H1 (cell line): ENCODE results near the gene MRPL33. TPM values are rescaled to one million over a fixed set of nuclear protein-coding genes. Genes with fewer than 3 reads are reported as not detected.

Experiments used
- CTCF ChIA-PET: fragments of 300-600 bp; sonication (Branson Sonifier 250); formaldehyde crosslinking; loops from one replicate; lab custom pipeline; 2021; ENCODE audit not compliant: partially characterized antibody; lab: Charles Lee
- POLR2A ChIA-PET: fragments of 300-600 bp; sonication (Branson Sonifier 250); formaldehyde crosslinking; loops from one replicate; lab custom pipeline; 2021; ENCODE audit warnings: inconsistent platforms; ENCODE audit not compliant: partially characterized antibody; lab: Charles Lee
- DNase-seq, 2 experiments: peaks; one replicate each; pipeline versions ENCODE4 v3.0.0 to v3.0.0-alpha.2; 2010 to 2022; ENCODE audit warnings: low spot score in 2 of 2, low read depth in 1 of 2, mixed read lengths in 1 of 2
- FAIRE-seq: peaks from 2 replicates; lab custom pipeline; 2011; peaks lifted over from hg19 to GRCh38; lab: Jason Lieb, UNC
- H2AFZ ChIP-seq: 2 replicates; pipeline ENCODE4 v1.8.1; 2012; ENCODE audit warnings: low read length, inconsistent platforms
- H2AK5ac ChIP-seq: 2 replicates; pipeline ENCODE4 v1.6.1; 2013; ENCODE audit warnings: low read depth, low read length
- H2BK120ac ChIP-seq: replicated peaks from 2 replicates; pipeline ENCODE3; 2013; ENCODE audit warnings: low read depth, low read length, inconsistent platforms
- H2BK12ac ChIP-seq: 2 replicates; pipeline ENCODE4 v1.6.1; 2013; ENCODE audit warnings: low read depth, low read length
- H2BK15ac ChIP-seq: 2 replicates; pipeline ENCODE4 v1.6.1; 2013; ENCODE audit warnings: low read length
- H2BK20ac ChIP-seq: 2 replicates; pipeline ENCODE4 v1.6.1; 2013; ENCODE audit warnings: low read length
- H2BK5ac ChIP-seq: 2 replicates; pipeline ENCODE4 v1.6.1; 2013; ENCODE audit warnings: low read depth, low read length
- H3K14ac ChIP-seq: 2 replicates; pipeline ENCODE4 v1.6.1; 2013; ENCODE audit warnings: inconsistent platforms; ENCODE audit not compliant: insufficient read length
- H3K18ac ChIP-seq: 2 replicates; pipeline ENCODE4 v1.6.1; 2013; ENCODE audit warnings: low read length; ENCODE audit errors: extremely low read depth
- H3K23ac ChIP-seq: 2 replicates; pipeline ENCODE4 v1.6.1; 2013; ENCODE audit warnings: inconsistent platforms; ENCODE audit not compliant: insufficient read length
- H3K23me2 ChIP-seq: 2 replicates; pipeline ENCODE4 v1.6.1; 2013; ENCODE audit warnings: low read depth, low read length
- H3K27ac ChIP-seq: 2 replicates; pipeline ENCODE4 v1.6.1; 2011; ENCODE audit warnings: low read depth, low read length, inconsistent platforms
- H3K27me3 ChIP-seq, 4 experiments: replicated peaks in 1 of 4; 1 replicate in 1 of 4; 2 replicates in 3 of 4; pipeline versions ENCODE4 v1.6.1 to v1.8.1; 2011 to 2013; ENCODE audit warnings: low read length in 3 of 4, mild to moderate bottlenecking in 3 of 4, inconsistent platforms in 2 of 4, mixed read lengths in 2 of 4, moderate library complexity in 1 of 4; ENCODE audit not compliant: control insufficient read depth in 3 of 4, insufficient read depth in 3 of 4; ENCODE audit errors: extremely low read depth in 1 of 4
- H3K36me3 ChIP-seq, 4 experiments: 2 replicates each; pipeline versions ENCODE4 v1.6.1 to v1.8.1; 2011 to 2013; ENCODE audit warnings: mild to moderate bottlenecking in 4 of 4, low read length in 3 of 4, moderate library complexity in 2 of 4, control low read depth in 1 of 4, inconsistent platforms in 1 of 4; ENCODE audit not compliant: insufficient read depth in 4 of 4, control insufficient read depth in 2 of 4
- H3K4ac ChIP-seq: replicated peaks from 2 replicates; pipeline ENCODE3; 2013; ENCODE audit warnings: low read length, low read depth, mixed read lengths, inconsistent platforms; ENCODE audit not compliant: insufficient read length
- H3K4me1 ChIP-seq, 4 experiments: replicated peaks in 1 of 4; 1 replicate in 1 of 4; 2 replicates in 3 of 4; pipeline versions ENCODE4 v1.6.1 to v1.8.1; 2011 to 2013; ENCODE audit warnings: low read length in 3 of 4, inconsistent platforms in 2 of 4, mixed read lengths in 1 of 4; ENCODE audit not compliant: insufficient read depth in 4 of 4, control insufficient read depth in 3 of 4
- H3K4me2 ChIP-seq, 2 experiments: 2 replicates each; pipeline versions ENCODE4 v1.6.1 to v1.8.1; 2011 to 2013; ENCODE audit warnings: low read depth in 2 of 2, low read length in 2 of 2, control low read depth in 1 of 2, inconsistent platforms in 1 of 2, mild to moderate bottlenecking in 1 of 2; ENCODE audit not compliant: insufficient read depth in 1 of 2
- H3K4me3 ChIP-seq, 4 experiments: fragments of 200-600, 300-600 bp in 1 of 4; sonication (generic), shearing (Covaris generic), sonication (Bioruptor Twin) in 1 of 4; 2 replicates each; pipeline versions ENCODE4 v1.5.1 to v1.8.1; 2011 to 2016; ENCODE audit warnings: low read length in 4 of 4, low read depth in 3 of 4, control low read depth in 2 of 4, inconsistent platforms in 2 of 4, mild to moderate bottlenecking in 2 of 4, mixed read lengths in 1 of 4, moderate library complexity in 1 of 4; ENCODE audit not compliant: insufficient read depth in 2 of 4; ENCODE audit errors: extremely low read depth in 1 of 4
- H3K56ac ChIP-seq: replicated peaks from 2 replicates; pipeline ENCODE3; 2013; ENCODE audit warnings: low read depth, mild to moderate bottlenecking, mixed read lengths, low read length, inconsistent platforms; ENCODE audit not compliant: insufficient read length
- H3K79me1 ChIP-seq: 2 replicates; pipeline ENCODE4 v1.6.1; 2013; ENCODE audit warnings: low read depth, low read length, control low read depth
- H3K79me2 ChIP-seq, 2 experiments: 2 replicates each; pipeline versions ENCODE4 v1.6.1 to v1.8.1; 2012 to 2013; ENCODE audit warnings: low read length in 2 of 2, mild to moderate bottlenecking in 2 of 2, inconsistent platforms in 1 of 2; ENCODE audit not compliant: insufficient read depth in 2 of 2, control insufficient read depth in 1 of 2
- H3K9ac ChIP-seq, 4 experiments: replicated peaks in 1 of 4; 1 replicate in 1 of 4; 2 replicates in 3 of 4; pipeline versions ENCODE4 v1.6.1 to v1.8.1; 2011 to 2013; ENCODE audit warnings: low read depth in 3 of 4, low read length in 3 of 4, control low read depth in 2 of 4, mild to moderate bottlenecking in 2 of 4, moderate library complexity in 2 of 4, inconsistent platforms in 1 of 4; ENCODE audit errors: extremely low read depth in 1 of 4
- H3K9me3 ChIP-seq, 2 experiments: 2 replicates each; pipeline versions ENCODE4 v1.6.1 to v1.8.1; 2012 to 2013; ENCODE audit warnings: mild to moderate bottlenecking in 2 of 2, moderate library complexity in 2 of 2, control low read depth in 1 of 2, inconsistent platforms in 1 of 2, low read depth in 1 of 2, low read length in 1 of 2, mixed read lengths in 1 of 2; ENCODE audit not compliant: insufficient read depth in 2 of 2
- H4K20me1 ChIP-seq, 2 experiments: replicated peaks in 1 of 2; 2 replicates each; pipeline versions ENCODE3 to v1.8.1; 2011 to 2013; ENCODE audit warnings: inconsistent platforms in 2 of 2, low read length in 2 of 2, mild to moderate bottlenecking in 1 of 2; ENCODE audit not compliant: insufficient read depth in 2 of 2, control insufficient read depth in 1 of 2
- H4K5ac ChIP-seq: 2 replicates; pipeline ENCODE4 v1.6.1; 2013; ENCODE audit warnings: low read length, low read depth, mixed read lengths, inconsistent platforms; ENCODE audit not compliant: insufficient read length
- H4K8ac ChIP-seq: 2 replicates; pipeline ENCODE4 v1.8.0; 2013; ENCODE audit warnings: mild to moderate bottlenecking, moderate library complexity, low read length, inconsistent platforms; ENCODE audit not compliant: insufficient read depth; ENCODE audit errors: extremely low read depth
- H4K91ac ChIP-seq: replicated peaks from 2 replicates; pipeline ENCODE3; 2013; ENCODE audit warnings: low read length, mixed read lengths, inconsistent platforms; ENCODE audit not compliant: insufficient read length
- ASH2L ChIP-seq: fragments of 200-600, 300-600 bp; sonication (generic); IDR thresholded peaks from one replicate; pipeline ENCODE4 v1.7.1; 2017; ENCODE audit warnings: low read length
- BACH1 ChIP-seq: IDR thresholded peaks from 2 replicates; pipeline ENCODE4 v1.6.1; 2012; ENCODE audit warnings: low read length, improper control_type of control experiment
- CBX5 ChIP-seq: fragments of 300-800, 300-1000 bp; sonication (generic); IDR thresholded peaks from 2 replicates; pipeline ENCODE4 v1.7.1; 2016; ENCODE audit warnings: antibody characterized with exemption, low read length, low read depth
- CHD2 ChIP-seq: IDR thresholded peaks from 2 replicates; pipeline ENCODE4 v1.6.1; 2012; ENCODE audit warnings: low read length, improper control_type of control experiment
- EGR1 ChIP-seq: IDR thresholded peaks from 2 replicates; pipeline ENCODE4 v1.6.1; 2011; ENCODE audit warnings: low read depth, low read length, borderline replicate concordance
- JUND ChIP-seq: IDR thresholded peaks from 2 replicates; pipeline ENCODE4 v1.6.1; 2011; ENCODE audit warnings: mild to moderate bottlenecking, improper control_type of control experiment, low read length
- SIN3A ChIP-seq, 2 experiments: IDR thresholded peaks in 1 of 2; conservative IDR thresholded peaks in 1 of 2; 2 replicates each; pipeline ENCODE4 v1.6.1; 2011 to 2012; ENCODE audit warnings: low read length in 2 of 2, improper control_type of control experiment in 1 of 2, low read depth in 1 of 2, mild to moderate bottlenecking in 1 of 2
- SIX5 ChIP-seq: IDR thresholded peaks from 2 replicates; pipeline ENCODE4 v1.6.1; 2011; ENCODE audit warnings: mild to moderate bottlenecking, low read depth, low read length
- SP1 ChIP-seq: IDR thresholded peaks from 2 replicates; pipeline ENCODE4 v1.6.1; 2011; ENCODE audit warnings: low read depth, low read length
- SP2 ChIP-seq: IDR thresholded peaks from 2 replicates; pipeline ENCODE4 v1.6.1; 2012; ENCODE audit warnings: mild to moderate bottlenecking, low read length, inconsistent platforms
- SP4 ChIP-seq: IDR thresholded peaks from 2 replicates; pipeline ENCODE4 v1.6.1; 2012; ENCODE audit warnings: low read length, inconsistent platforms
- SUZ12 ChIP-seq: fragments of 200-600 bp; sonication (generic); IDR thresholded peaks from 2 replicates; pipeline ENCODE4 v1.6.1; 2012; ENCODE audit warnings: mild to moderate bottlenecking, inconsistent platforms, low read length, moderate library complexity, mixed read lengths
- TAF1 ChIP-seq: IDR thresholded peaks from 2 replicates; pipeline ENCODE4 v1.6.1; 2011; ENCODE audit warnings: mild to moderate bottlenecking, low read depth, low read length
- TAF7 ChIP-seq: optimal IDR thresholded peaks from 2 replicates; pipeline ENCODE3; 2011; ENCODE audit warnings: low read depth, mild to moderate bottlenecking, inconsistent platforms, low read length, moderate library complexity, borderline replicate concordance
- WGBS, 2 experiments: shearing (Covaris generic) in 1 of 2; methylation state at CpG; one replicate each; pipeline versions ENCODE4 v1.1.6 to v1.1.7; 2013 to 2015; ENCODE audit warnings: low lambda C conversion rate in 2 of 2, mixed read lengths in 2 of 2, inconsistent platforms in 1 of 2, low coverage in 1 of 2, missing lambda C conversion rate in 1 of 2; ENCODE audit not compliant: insufficient replicate concordance in 2 of 2, insufficient coverage in 1 of 2, insufficient read length in 1 of 2; ENCODE audit errors: extremely low coverage in 1 of 2, missing lambda C conversion rate in 1 of 2; 5-methylcytosine and 5-hydroxymethylcytosine counted together
- polyA plus RNA-seq, 7 experiments: library from polyadenylated mRNA; depleted of rRNA in 3 of 7; stranded (reverse) in 5 of 7; unstranded in 2 of 7; fragments of >200 nt in 5 of 7; fragments of 200-250 nt in 2 of 7; gene quantifications; 1 replicate in 5 of 7; 2 replicates in 1 of 7; 4 replicates in 1 of 7; pipeline versions ENCODE4 v1.2.1 to v1.2.3, GENCODE V29; 2011 to 2013; ENCODE audit warnings: missing spikeins in 2 of 7, mixed read lengths in 2 of 7
- total RNA-seq: library from RNA; stranded (reverse); fragmentation: NEBNext Ultra II Directional; extraction: Animal tissue kit (Norgen Biotek cat#: 25700); gene quantifications from 2 replicates; pipeline ENCODE4 v1.2.1, GENCODE V29; 2021

Gene MRPL33
- total and polyA plus RNA-seq, 2 of the 8 experiments (the other 6 are each of a cell fraction or from before 2014, with no cell fraction given), result 24.3 to 62.9 TPM

GRCh38 chr2:27765621-27766286 lies 5.8 kb upstream of the MRPL33 start:
- no peak overlapping the region for H3K56ac ChIP-seq
- H3K18ac ChIP-seq, result no peak overlapping the region
- peak in 1 of 2 experiments; percentile 39 for DNase-seq
- no peaks in the 10 kb centered on the region for H3K23me2 ChIP-seq
- 92% methylated on average over 29 of the region's 29 CpGs; no CpG with 5 or more reads in 1 of the 2 experiments for WGBS, 2 experiments
- TF ChIP-seq SIN3A (conservative IDR thresholded peaks at IDR 0.05 in 1 of 2, IDR thresholded peaks at IDR 0.05 in 1 of 2; ENCODE audit: low read depth in 1 of 2, low read length in 2 of 2) (no peak), BACH1 (no peak), CBX5 (no peak), SP2 (no peak), SP1 (no peak), SP4 (no peak), JUND (no peak), SUZ12 (no peak), TAF7 (no peak), ASH2L (no peak), CHD2 (no peak), TAF1 (no peak), SIX5 (no peak), EGR1 (no peak)
- H3K36me3 ChIP-seq, result no peaks in the 10 kb centered on the region; a peak in 1 of 8 replicates
- H3K79me1 ChIP-seq, result no peaks in the 10 kb centered on the region
- H2AK5ac ChIP-seq, result no peak overlapping the region
- H3K4me1 ChIP-seq, result no peaks in the 10 kb centered on the region
- no peaks in the 10 kb centered on the region for H3K79me2 ChIP-seq
- POLR2A ChIA-PET, result interaction anchor here (1.0 to 1.6 kb wide), 3 partner anchors 11 to 13 kb away, joined by 3 to 4 read pairs (median 3); no protein-coding TSS in a partner anchor
- no peaks in the 10 kb centered on the region for H4K20me1 ChIP-seq
- no peak overlapping the region for H4K5ac ChIP-seq
- H3K4me2 ChIP-seq, result no peak overlapping the region
- CTCF ChIA-PET, result interaction anchor here (1.4 to 2.3 kb wide), 3 partner anchors 12 to 61 kb away, joined by 3 to 7 read pairs (median 4); no protein-coding TSS in a partner anchor
- no peak overlapping the region for H3K4me3 ChIP-seq
- no peak overlapping the region for H2BK20ac ChIP-seq
- H2BK5ac ChIP-seq, result no peak overlapping the region
- H4K8ac ChIP-seq, result no peak overlapping the region
- no peak overlapping the region for H2BK12ac ChIP-seq
- H3K27me3 ChIP-seq, result no peaks in the 10 kb centered on the region
- no peak overlapping the region for H4K91ac ChIP-seq
- H2AFZ ChIP-seq, result no peak overlapping the region
- no peak overlapping the region for H3K27ac ChIP-seq
- no peak overlapping the region for H3K9ac ChIP-seq
- no peak overlapping the region for H2BK15ac ChIP-seq
- H3K23ac ChIP-seq, result no peak overlapping the region
- no peak for FAIRE-seq
- H2BK120ac ChIP-seq, result no peak overlapping the region
- no peak overlapping the region for H3K4ac ChIP-seq
- no peaks in the 10 kb centered on the region for H3K9me3 ChIP-seq
- H3K14ac ChIP-seq, result no peak overlapping the region
